GM12878 (cell line): ENCODE measurements around the gene KLHL26. TPM values are rescaled to one million over a fixed set of nuclear protein-coding genes. Genes with fewer than 3 reads are reported as not detected.

Source experiments
- ATAC-seq: fragments of 200-7000 bp; cut with Tn5 transposase; 3 replicates; pipeline ENCODE4 v1.9.1; 2020; ENCODE audit warnings: mild to moderate bottlenecking, moderate library complexity
- BruUV-seq: library from RNA; stranded (reverse); fragments of 400-500 nt; replicated peaks from 2 replicates; lab custom pipeline; 2021; lab: Mats Ljungman, UMichigan
- CTCF ChIA-PET: fragments of 300-600 bp; sonication (Branson Sonifier 250); formaldehyde crosslinking; extraction: SDS; loops from one replicate; lab custom pipeline; 2021; ENCODE audit warnings: inconsistent platforms; lab: Yijun Ruan, JAX
- POLR2A ChIA-PET: fragments of 350-600 bp; formaldehyde crosslinking; extraction: SDS; loops from one replicate; lab custom pipeline; 2021; ENCODE audit warnings: inconsistent platforms; lab: Charles Lee
- RAD21 ChIA-PET: fragments of 300-600 bp; sonication (Branson Sonifier 250); formaldehyde crosslinking; loops from one replicate; lab custom pipeline; 2023; ENCODE audit warnings: antibody characterized with exemption; ENCODE audit not compliant: unreplicated experiment; lab: Charles Lee
- SMC1A ChIA-PET: fragments of 300-600 bp; sonication (Branson Sonifier 250); formaldehyde crosslinking; loops from one replicate; lab custom pipeline; 2023; ENCODE audit not compliant: unreplicated experiment, uncharacterized antibody; lab: Charles Lee
- DNase-seq: peaks from one replicate; pipeline ENCODE4 v3.0.0-alpha.2; 2011; ENCODE audit warnings: low read depth, low spot score
- FAIRE-seq: peaks from 3 replicates; lab custom pipeline; 2011; peaks lifted over from hg19 to GRCh38; lab: Jason Lieb, UNC
- H2AFZ ChIP-seq: 2 replicates; pipeline ENCODE4 v1.6.0; 2011; ENCODE audit warnings: low read depth, low read length, control low read depth; ENCODE audit not compliant: control insufficient read depth
- H3K27ac ChIP-seq: 2 replicates; pipeline ENCODE4 v1.5.1; 2011; ENCODE audit warnings: control low read depth; ENCODE audit not compliant: control insufficient read depth, insufficient read depth
- H3K27me3 ChIP-seq, 2 experiments: replicated peaks in 1 of 2; 2 replicates each; pipeline versions ENCODE4 v1.6.0 to v1.6.1; 2011; ENCODE audit warnings: low read length in 1 of 2; ENCODE audit not compliant: control insufficient read depth in 2 of 2, insufficient read depth in 2 of 2
- H3K36me3 ChIP-seq, 2 experiments: 2 replicates each; pipeline ENCODE4 v1.5.1; 2011; ENCODE audit warnings: low read length in 1 of 2; ENCODE audit not compliant: control insufficient read depth in 2 of 2, insufficient read depth in 2 of 2
- H3K4me1 ChIP-seq: 2 replicates; pipeline ENCODE4 v1.6.1; 2011; ENCODE audit warnings: mild to moderate bottlenecking, low read length, moderate library complexity, mixed read lengths; ENCODE audit not compliant: control insufficient read depth, insufficient read depth
- H3K4me2 ChIP-seq: 2 replicates; pipeline ENCODE4 v1.6.0; 2011; ENCODE audit warnings: control low read depth; ENCODE audit not compliant: control insufficient read depth, insufficient read depth
- H3K4me3 ChIP-seq: fragments of 200-600 bp; sonication (generic); 2 replicates; pipeline ENCODE4 v1.5.1; 2016
- H3K79me2 ChIP-seq: 2 replicates; pipeline ENCODE4 v1.6.0; 2011; ENCODE audit warnings: low read length; ENCODE audit not compliant: control insufficient read depth, insufficient read depth
- H3K9ac ChIP-seq: 2 replicates; pipeline ENCODE4 v1.8.0; 2011; ENCODE audit warnings: low read length, control low read depth, mixed read lengths; ENCODE audit not compliant: control insufficient read depth, insufficient read depth
- H3K9me3 ChIP-seq: replicated peaks from 3 replicates; pipeline ENCODE4 v1.5.1; 2011; ENCODE audit warnings: mild to moderate bottlenecking, low read length; ENCODE audit not compliant: control insufficient read depth, insufficient read depth
- H4K20me1 ChIP-seq: 2 replicates; pipeline ENCODE4 v1.6.0; 2011; ENCODE audit not compliant: control insufficient read depth, insufficient read depth
- BCL3 ChIP-seq: IDR thresholded peaks from 2 replicates; pipeline ENCODE4 v1.6.1; 2011; ENCODE audit warnings: borderline replicate concordance, low read depth, mild to moderate bottlenecking, moderate library complexity, low read length; ENCODE audit not compliant: insufficient read depth, poor library complexity, severe bottlenecking
- ESRRA ChIP-seq: IDR thresholded peaks from 2 replicates; pipeline ENCODE4 v1.6.1; 2012; ENCODE audit warnings: mild to moderate bottlenecking, low read length, improper control_type of control experiment
- EZH2 ChIP-seq: IDR thresholded peaks from 2 replicates; pipeline ENCODE4 v1.6.1; 2012; ENCODE audit warnings: low read depth, mild to moderate bottlenecking, control low read depth, inconsistent platforms, low read length, borderline replicate concordance; ENCODE audit not compliant: control insufficient read depth
- FOS ChIP-seq: IDR thresholded peaks from 3 replicates; pipeline ENCODE4 v1.6.1; 2011; ENCODE audit warnings: borderline replicate concordance; ENCODE audit not compliant: insufficient read length; ENCODE audit errors: extremely low read depth
- HDAC6 ChIP-seq: fragments of 200-600 bp; sonication (generic); IDR thresholded peaks from one replicate; pipeline ENCODE4 v1.8.0; 2017; ENCODE audit warnings: antibody characterized with exemption; ENCODE audit not compliant: unreplicated experiment
- MEF2A ChIP-seq: IDR thresholded peaks from 2 replicates; pipeline ENCODE4 v1.6.1; 2011; ENCODE audit warnings: low read depth, mild to moderate bottlenecking, low read length, moderate library complexity; ENCODE audit not compliant: insufficient read depth
- MTA2 ChIP-seq: fragments of 450-650 bp; IDR thresholded peaks from 2 replicates; pipeline ENCODE4 v1.6.1; 2016; ENCODE audit warnings: low read depth, mild to moderate bottlenecking, moderate library complexity
- POLR2A ChIP-seq: IDR thresholded peaks from 2 replicates; pipeline ENCODE4 v1.6.1; 2011; ENCODE audit warnings: low read depth, mild to moderate bottlenecking, low read length
- RAD51 ChIP-seq: fragments of 450-650 bp; IDR thresholded peaks from 2 replicates; pipeline ENCODE4 v1.6.1; 2016; ENCODE audit warnings: moderate library complexity, mild to moderate bottlenecking, inconsistent platforms
- RFX5 ChIP-seq: IDR thresholded peaks from 2 replicates; pipeline ENCODE4 v1.6.1; 2011; ENCODE audit warnings: low read depth, low read length, improper control_type of control experiment
- YY1 ChIP-seq: IDR thresholded peaks from 2 replicates; pipeline ENCODE4 v1.6.1; 2011; ENCODE audit warnings: low read depth, mild to moderate bottlenecking, low read length
- ZBTB40 ChIP-seq: fragments of 450-650 bp; IDR thresholded peaks from 2 replicates; pipeline ENCODE4 v1.6.1; 2016; ENCODE audit warnings: mild to moderate bottlenecking, moderate library complexity, borderline replicate concordance
- WGBS: methylation state at CpG from one replicate; pipeline ENCODE4 v1.1.6; 2016; ENCODE audit warnings: low lambda C conversion rate; ENCODE audit not compliant: insufficient replicate concordance, insufficient coverage; ENCODE audit errors: missing lambda C conversion rate; 5-methylcytosine and 5-hydroxymethylcytosine counted together
- in situ Hi-C: fragments of 300-500 bp; cut with MboI; formaldehyde crosslinking; loops from 9 replicates; pipeline ENCODE4 v1.14.3; 2018; ENCODE audit warnings: mixed read lengths
- intact Hi-C: fragments of 100-400 bp; cut with micrococcal nuclease; formaldehyde crosslinking; loops from one replicate; pipeline ENCODE4 v1.14.2; 2022; ENCODE audit not compliant: unreplicated experiment
- polyA plus RNA-seq, 11 experiments: library from polyadenylated mRNA; depleted of rRNA in 4 of 11; unstranded in 6 of 11; stranded (reverse) in 5 of 11; fragments of >200 nt; fragmentation: Nextera tagmentation in 4 of 11; fragmentation: Illumina TruSeq in 1 of 11; extraction: Ambion mirVana in 4 of 11; extraction: Trizol in 1 of 11; gene quantifications; 1 replicate in 1 of 11; 2 replicates in 10 of 11; pipeline versions ENCODE4 v1.2.1 to v1.2.3, GENCODE V29; 2011 to 2016; ENCODE audit warnings: inconsistent platforms in 2 of 11, missing spikeins in 2 of 11, low read depth in 1 of 11
- total RNA-seq, 4 experiments: library from RNA; depleted of rRNA in 3 of 4; stranded (reverse); fragments of >200 nt in 3 of 4; fragmentation: Illumina TruSeq in 1 of 4; extraction: Trizol in 1 of 4; gene quantifications; 2 replicates each; pipeline versions ENCODE4 v1.2.1 to v1.2.3, GENCODE V29; 2013 to 2021
- TF ChIP-seq, protein P1 (sequence below), 3 experiments: IDR thresholded peaks in 2 of 3; conservative IDR thresholded peaks in 1 of 3; 2 replicates each; pipeline ENCODE4 v1.5.1; 2011; ENCODE audit warnings: low read depth in 3 of 3, low read length in 3 of 3, mild to moderate bottlenecking in 3 of 3, control low read depth in 2 of 3, moderate library complexity in 2 of 3, inconsistent platforms in 1 of 3, mixed read lengths in 1 of 3; ENCODE audit not compliant: control insufficient read depth in 2 of 3, insufficient read depth in 1 of 3; ENCODE audit errors: extremely low read depth in 1 of 3

Gene KLHL26
- total and polyA plus RNA-seq, 10 of the 15 experiments (the other 5 are each of a cell fraction or from before 2014, with no cell fraction given) = 0.18 to 14.6 (median 2.9) TPM

DNA sequence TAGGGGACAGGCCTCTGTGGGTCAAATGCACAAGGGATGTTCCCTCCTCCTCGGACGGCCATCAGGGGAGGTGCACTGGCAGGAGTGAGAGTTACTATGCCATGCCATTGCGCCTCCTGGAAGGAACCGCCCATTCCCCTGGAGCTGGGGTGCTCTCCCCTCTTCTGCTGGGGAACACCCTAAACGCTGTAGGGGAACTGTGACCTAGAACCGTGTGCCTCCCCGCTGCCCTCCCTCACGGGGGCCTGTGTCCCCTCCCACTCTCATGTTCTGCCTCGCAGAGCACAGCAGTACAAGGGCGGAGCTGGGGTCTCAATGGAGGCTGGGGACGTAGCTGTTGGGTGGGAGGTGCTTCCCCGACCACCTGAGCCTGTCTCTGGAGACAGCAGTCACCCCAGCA is 29.5 kb downstream of the KLHL26 start:
- Histone ChIP-seq H3K4me3 (no peak overlapping the region), H3K27ac (no peak overlapping the region), H3K4me1 (no peaks in the 10 kb centered on the region), H4K20me1 (no peaks in the 10 kb centered on the region), H3K27me3 (no peaks in the 10 kb centered on the region), H3K9ac (no peak overlapping the region), H3K79me2 (no peaks in the 10 kb centered on the region), H2AFZ (no peak overlapping the region), H3K9me3 (no peaks in the 10 kb centered on the region; the same call in 2 of the 3 replicates), H3K4me2 (no peak overlapping the region), H3K36me3 (peaks cover 0 to 11% of the 10 kb centered on the region in 2 experiments; a peak in 2 of 4 replicates)
- RAD21 ChIA-PET = no interaction called here
- WGBS = 40% methylated on average over 12 of the region's 12 CpGs
- ATAC-seq = no peak; the same call in 2 of the 3 replicates
- intact Hi-C loops (no loop called here), in situ Hi-C loops (no loop called here)
- TF ChIP-seq YY1 = no peak
- TF ChIP-seq MTA2 = no peak
- TF ChIP-seq, protein P1, sequence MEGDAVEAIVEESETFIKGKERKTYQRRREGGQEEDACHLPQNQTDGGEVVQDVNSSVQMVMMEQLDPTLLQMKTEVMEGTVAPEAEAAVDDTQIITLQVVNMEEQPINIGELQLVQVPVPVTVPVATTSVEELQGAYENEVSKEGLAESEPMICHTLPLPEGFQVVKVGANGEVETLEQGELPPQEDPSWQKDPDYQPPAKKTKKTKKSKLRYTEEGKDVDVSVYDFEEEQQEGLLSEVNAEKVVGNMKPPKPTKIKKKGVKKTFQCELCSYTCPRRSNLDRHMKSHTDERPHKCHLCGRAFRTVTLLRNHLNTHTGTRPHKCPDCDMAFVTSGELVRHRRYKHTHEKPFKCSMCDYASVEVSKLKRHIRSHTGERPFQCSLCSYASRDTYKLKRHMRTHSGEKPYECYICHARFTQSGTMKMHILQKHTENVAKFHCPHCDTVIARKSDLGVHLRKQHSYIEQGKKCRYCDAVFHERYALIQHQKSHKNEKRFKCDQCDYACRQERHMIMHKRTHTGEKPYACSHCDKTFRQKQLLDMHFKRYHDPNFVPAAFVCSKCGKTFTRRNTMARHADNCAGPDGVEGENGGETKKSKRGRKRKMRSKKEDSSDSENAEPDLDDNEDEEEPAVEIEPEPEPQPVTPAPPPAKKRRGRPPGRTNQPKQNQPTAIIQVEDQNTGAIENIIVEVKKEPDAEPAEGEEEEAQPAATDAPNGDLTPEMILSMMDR (IDR thresholded peaks at IDR 0.05 in 2 of 3, conservative IDR thresholded peaks at IDR 0.05 in 1 of 3; ENCODE audit: control insufficient read depth in 2 of 3, extremely low read depth in 1 of 3, insufficient read depth in 1 of 3, low read depth in 3 of 3, low read length in 3 of 3) = no peak
- TF ChIP-seq RAD51 = no peak
- TF ChIP-seq FOS = no peak
- no peak for TF ChIP-seq BCL3
- no peak for TF ChIP-seq HDAC6
- TF ChIP-seq MEF2A = no peak
- no peak for TF ChIP-seq ZBTB40
- no peak for TF ChIP-seq RFX5
- TF ChIP-seq EZH2 = no peak
- no peak for TF ChIP-seq ESRRA
- TF ChIP-seq POLR2A = no peak
- CTCF ChIA-PET = interaction anchor here (0.6 kb wide), 1 partner anchor 311 kb away, joined by 3 read pairs; no protein-coding TSS in a partner anchor
- SMC1A ChIA-PET = no interaction called here
- FAIRE-seq = no peak
- DNase-seq = no peak
- BruUV-seq = no TSS peak
- POLR2A ChIA-PET = interaction anchor here (0.6 kb wide), 1 partner anchor 48 kb away, joined by 3 read pairs; no protein-coding TSS in a partner anchor
